Memory B cell (primary cell): ENCODE data around the gene LGR4.

Source experiments
- ATAC-seq: fragments of 150-1000 bp; cut with Tn5 transposase; 2 replicates; pipeline ENCODE4 v1.10.0; 2021; ENCODE audit warnings: low read depth, mild to moderate bottlenecking, moderate library complexity
- DNase-seq, 2 donors: peaks; one replicate each; pipeline ENCODE4 v3.0.0; 2022; ENCODE audit warnings: low spot score in 2 of 2
- H3K27ac Mint-ChIP-seq: one replicate; pipeline ENCODE4 v1.8.0; 2022; ENCODE audit warnings: mild to moderate bottlenecking, moderate library complexity, mixed read lengths
- H3K27me3 Mint-ChIP-seq: one replicate; pipeline ENCODE4 v1.8.0; 2022; ENCODE audit warnings: mixed read lengths
- H3K36me3 Mint-ChIP-seq: one replicate; pipeline ENCODE4 v1.8.0; 2022; ENCODE audit warnings: mild to moderate bottlenecking, mixed read lengths
- H3K4me1 Mint-ChIP-seq: one replicate; pipeline ENCODE4 v1.8.0; 2022; ENCODE audit warnings: mixed read lengths
- H3K4me3 Mint-ChIP-seq: one replicate; pipeline ENCODE4 v1.8.0; 2022; ENCODE audit warnings: mild to moderate bottlenecking, moderate library complexity, mixed read lengths
- H3K9me3 Mint-ChIP-seq: one replicate; pipeline ENCODE4 v1.8.0; 2022; ENCODE audit warnings: mixed read lengths

Gene LGR4

GRCh38 chr11:27402450-27402849 is 70.1 kb downstream of the LGR4 start:
- H3K36me3 Mint-ChIP-seq = no peaks in the 10 kb centered on the region
- DNase-seq (no peak), ATAC-seq (no peak)

GRCh38 chr11:27401833-27402316 is 70.7 kb downstream of the LGR4 start:
- Mint-ChIP-seq H3K36me3 (no peaks in the 10 kb centered on the region), H3K4me3 (no peak overlapping the region), H3K27ac (no peak overlapping the region), H3K27me3 (peaks cover 5% of the 10 kb centered on the region), H3K4me1 (no peaks in the 10 kb centered on the region), H3K9me3 (no peaks in the 10 kb centered on the region)
- no peak for DNase-seq
- no peak for ATAC-seq

More at GRCh38 chr11:27402450-27402849, 70.1 kb downstream of the LGR4 start:
- peaks cover under 1% of the 10 kb centered on the region for H3K27me3 Mint-ChIP-seq
- no peak overlapping the region for H3K4me3 Mint-ChIP-seq
- no peaks in the 10 kb centered on the region for H3K9me3 Mint-ChIP-seq
- no peak overlapping the region for H3K27ac Mint-ChIP-seq
- H3K4me1 Mint-ChIP-seq = no peaks in the 10 kb centered on the region

GRCh38 chr11:27401280-27401832 is 71.2 kb downstream of the LGR4 start:
- no peak overlapping the region for H3K4me3 Mint-ChIP-seq
- H3K36me3 Mint-ChIP-seq = no peaks in the 10 kb centered on the region
- peaks cover 5% of the 10 kb centered on the region for H3K27me3 Mint-ChIP-seq
- DNase-seq (no peak), ATAC-seq (no peak)
- H3K27ac Mint-ChIP-seq = no peak overlapping the region
- no peaks in the 10 kb centered on the region for H3K9me3 Mint-ChIP-seq
- H3K4me1 Mint-ChIP-seq = no peaks in the 10 kb centered on the region

GRCh38 chr11:27398400-27398770 is 74.2 kb downstream of the LGR4 start:
- no peak overlapping the region for H3K4me3 Mint-ChIP-seq
- no peak for ATAC-seq

GRCh38 chr11:27397624-27398399 is 74.8 kb downstream of the LGR4 start:
- H3K36me3 Mint-ChIP-seq = no peaks in the 10 kb centered on the region
- H3K27ac Mint-ChIP-seq = no peak overlapping the region
- ATAC-seq (no peak), DNase-seq (no peak)
- H3K27me3 Mint-ChIP-seq = peaks cover 5% of the 10 kb centered on the region
- H3K9me3 Mint-ChIP-seq = no peaks in the 10 kb centered on the region
- no peaks in the 10 kb centered on the region for H3K4me1 Mint-ChIP-seq
- no peak overlapping the region for H3K4me3 Mint-ChIP-seq

More at GRCh38 chr11:27398400-27398770, 74.2 kb downstream of the LGR4 start:
- no peaks in the 10 kb centered on the region for H3K36me3 Mint-ChIP-seq
- peaks cover 5% of the 10 kb centered on the region for H3K27me3 Mint-ChIP-seq
- no peaks in the 10 kb centered on the region for H3K9me3 Mint-ChIP-seq
- no peaks in the 10 kb centered on the region for H3K4me1 Mint-ChIP-seq
- DNase-seq = no peak
- no peak overlapping the region for H3K27ac Mint-ChIP-seq

- H3K4me3 Mint-ChIP-seq = no peak overlapping the region
These were observed 76.2 kb downstream of the LGR4 start for GRCh38 chr11:27396259-27396839.

GRCh38 chr11:27395556-27396258 is 76.9 kb downstream of the LGR4 start:
- Mint-ChIP-seq H3K4me3 (no peak overlapping the region), H3K4me1 (no peaks in the 10 kb centered on the region), H3K27me3 (peaks cover 5% of the 10 kb centered on the region), H3K36me3 (no peaks in the 10 kb centered on the region), H3K9me3 (no peaks in the 10 kb centered on the region), H3K27ac (no peak overlapping the region)
- DNase-seq (no peak), ATAC-seq (no peak)

More at GRCh38 chr11:27396259-27396839, 76.2 kb downstream of the LGR4 start:
- Mint-ChIP-seq H3K4me1 (no peaks in the 10 kb centered on the region), H3K27me3 (peaks cover 5% of the 10 kb centered on the region), H3K9me3 (no peaks in the 10 kb centered on the region), H3K36me3 (no peaks in the 10 kb centered on the region), H3K27ac (no peak overlapping the region)
- no peak for ATAC-seq
- no peak for DNase-seq

- H3K4me1 Mint-ChIP-seq = no peaks in the 10 kb centered on the region
- H3K4me3 Mint-ChIP-seq = no peak overlapping the region
- ATAC-seq (no peak), DNase-seq (no peak)
- H3K36me3 Mint-ChIP-seq = no peaks in the 10 kb centered on the region
- H3K9me3 Mint-ChIP-seq = no peaks in the 10 kb centered on the region
- H3K27ac Mint-ChIP-seq = no peak overlapping the region
- H3K27me3 Mint-ChIP-seq = peaks cover 5% of the 10 kb centered on the region
These were observed 77.8 kb downstream of the LGR4 start for GRCh38 chr11:27394781-27395228.

- Mint-ChIP-seq H3K27me3 (peaks cover 5% of the 10 kb centered on the region), H3K4me3 (no peak overlapping the region), H3K4me1 (no peaks in the 10 kb centered on the region), H3K27ac (no peak overlapping the region), H3K9me3 (no peaks in the 10 kb centered on the region), H3K36me3 (no peaks in the 10 kb centered on the region)
- ATAC-seq = no peak
- no peak for DNase-seq
These were observed 80.1 kb downstream of the LGR4 start for GRCh38 chr11:27392278-27393114.

- H3K27me3 Mint-ChIP-seq = no peaks in the 10 kb centered on the region
- no peak for ATAC-seq
- DNase-seq = no peak
- no peaks in the 10 kb centered on the region for H3K4me1 Mint-ChIP-seq
- H3K27ac Mint-ChIP-seq = no peak overlapping the region
- no peaks in the 10 kb centered on the region for H3K9me3 Mint-ChIP-seq
- H3K4me3 Mint-ChIP-seq = no peak overlapping the region
- no peaks in the 10 kb centered on the region for H3K36me3 Mint-ChIP-seq
These were observed 81.1 kb downstream of the LGR4 start for GRCh38 chr11:27391331-27392015.

- no peak for DNase-seq
- no peaks in the 10 kb centered on the region for H3K27me3 Mint-ChIP-seq
- no peaks in the 10 kb centered on the region for H3K4me1 Mint-ChIP-seq
- no peak overlapping the region for H3K27ac Mint-ChIP-seq
- ATAC-seq = no peak
- no peaks in the 10 kb centered on the region for H3K9me3 Mint-ChIP-seq
- H3K36me3 Mint-ChIP-seq = no peaks in the 10 kb centered on the region
- H3K4me3 Mint-ChIP-seq = no peak overlapping the region
These were observed 82.0 kb downstream of the LGR4 start for GRCh38 chr11:27390318-27391295.

- H3K36me3 Mint-ChIP-seq = no peaks in the 10 kb centered on the region
- no peaks in the 10 kb centered on the region for H3K27me3 Mint-ChIP-seq
- no peak overlapping the region for H3K27ac Mint-ChIP-seq
- no peak for ATAC-seq
- no peak for DNase-seq
- H3K4me3 Mint-ChIP-seq = no peak overlapping the region
- H3K4me1 Mint-ChIP-seq = no peaks in the 10 kb centered on the region
- H3K9me3 Mint-ChIP-seq = no peaks in the 10 kb centered on the region
These were observed 83.7 kb downstream of the LGR4 start for GRCh38 chr11:27388869-27389268.
